Activated CD8-positive, alpha-beta T cell treated with anti-CD3 and anti-CD28 coated beads, Interleukin-2, amount 10 ng/mL, durations not matched to agents 7 days and 5 days (primary cell): ENCODE measurements around the gene ELMO3. TPM values are rescaled to one million over a fixed set of nuclear protein-coding genes. Genes with fewer than 3 reads are reported as not detected.
A peak's percentile ranks its signal among the peaks of the same experiment; 100 is the strongest.

Experiments used
- ATAC-seq: fragments of 150-1000 bp; cut with Tn5 transposase; one replicate; pipeline ENCODE4 v1.10.0; 2021; ENCODE audit warnings: moderate library complexity
- CTCF ChIA-PET: fragments of 350-600 bp; sonication (Branson Sonifier 250); formaldehyde crosslinking; loops from one replicate; lab custom pipeline; 2021; ENCODE audit warnings: antibody characterized with exemption; lab: Charles Lee
- POLR2A ChIA-PET: fragments of 350-600 bp; sonication (Branson Sonifier 250); formaldehyde crosslinking; loops from one replicate; lab custom pipeline; 2021; ENCODE audit warnings: antibody characterized with exemption; lab: Charles Lee
- DNase-seq: peaks from one replicate; pipeline ENCODE4 v3.0.0-alpha.2; 2020
- H3K27ac Mint-ChIP-seq: one replicate; pipeline ENCODE4 v1.8.0; 2021; ENCODE audit warnings: mild to moderate bottlenecking, mixed read lengths
- H3K27me3 Mint-ChIP-seq: one replicate; pipeline ENCODE4 v1.8.0; 2021; ENCODE audit warnings: low read depth, mixed read lengths
- H3K36me3 Mint-ChIP-seq: one replicate; pipeline ENCODE4 v1.8.0; 2021; ENCODE audit warnings: low read depth, mixed read lengths
- H3K4me1 Mint-ChIP-seq: one replicate; pipeline ENCODE4 v1.8.0; 2021; ENCODE audit warnings: low read depth, mixed read lengths
- H3K4me3 Mint-ChIP-seq: one replicate; pipeline ENCODE4 v1.8.0; 2021; ENCODE audit warnings: mild to moderate bottlenecking, mixed read lengths
- H3K9me3 Mint-ChIP-seq: one replicate; pipeline ENCODE4 v1.8.0; 2022; ENCODE audit warnings: mixed read lengths; ENCODE audit not compliant: insufficient read depth
- total RNA-seq, 2 experiments: library from RNA; stranded (reverse); gene quantifications; one replicate each; pipeline ENCODE4 v1.2.3, GENCODE V29; 2021

The ELMO3 gene
- total RNA-seq, 2 experiments from 2014 or later, result 7.2 to 8.0 TPM

- Mint-ChIP-seq H3K4me3 (peak overlapping the region; percentile 74), H3K27ac (peak overlapping the region; percentile 47), H3K27me3 (peaks cover 42% of the 10 kb centered on the region), H3K4me1 (peaks cover 67% of the 10 kb centered on the region), H3K36me3 (peaks cover 20% of the 10 kb centered on the region), H3K9me3 (no peaks in the 10 kb centered on the region)
- ChIA-PET CTCF (interaction anchor here (0.6 to 6.6 kb wide), 7 partner anchors 11 to 466 kb away, joined by 3 to 47 read pairs (median 6); partner anchors contain the start of genes FBXL8, MATCAP1 and TRADD), POLR2A (interaction anchor here (0.6 to 3.2 kb wide), 6 partner anchors 10 to 162 kb away, joined by 3 to 13 read pairs (median 4); partner anchors contain the start of genes FBXL8, HSF4 and TRADD)
- DNase-seq, result peak; percentile 76
- ATAC-seq, result peak; percentile 77
Measured at GRCh38 chr16:67173808-67174705, 24.9 kb upstream of the ELMO3 start.

- CTCF ChIA-PET, result interaction anchor here (1.3 to 6.6 kb wide), 6 partner anchors 8 to 197 kb away, joined by 3 to 47 read pairs (median 18); partner anchors contain the start of genes FBXL8, MATCAP1 and TRADD
- Mint-ChIP-seq H3K4me3 (no peak overlapping the region), H3K27ac (no peak overlapping the region), H3K4me1 (peaks cover 62% of the 10 kb centered on the region), H3K27me3 (peaks cover 41% of the 10 kb centered on the region), H3K9me3 (no peaks in the 10 kb centered on the region), H3K36me3 (peaks cover 22% of the 10 kb centered on the region)
- ATAC-seq (no peak), DNase-seq (no peak)
- POLR2A ChIA-PET, result interaction anchor here (2.2 to 3.2 kb wide), 2 partner anchors 11 to 15 kb away, joined by 11 to 13 read pairs; partner anchors contain the start of genes FBXL8 and TRADD
Measured at GRCh38 chr16:67174706-67175231, 24.2 kb upstream of the ELMO3 start.

- Mint-ChIP-seq H3K27me3 (peaks cover 29% of the 10 kb centered on the region), H3K4me3 (no peak overlapping the region), H3K4me1 (peaks cover 50% of the 10 kb centered on the region), H3K36me3 (peaks cover 22% of the 10 kb centered on the region), H3K27ac (no peak overlapping the region), H3K9me3 (no peaks in the 10 kb centered on the region)
- DNase-seq, result no peak
- POLR2A ChIA-PET, result interaction anchor here (1.0 to 2.2 kb wide), 4 partner anchors 12 to 69 kb away, joined by 3 to 11 read pairs (median 4); partner anchors contain the start of genes FBXL8 and TRADD
- CTCF ChIA-PET, result interaction anchor here (0.8 to 6.6 kb wide), 9 partner anchors 8 to 296 kb away, joined by 3 to 47 read pairs (median 6); partner anchors contain the start of genes FBXL8, MATCAP1, PDP2 and TRADD
- no peak for ATAC-seq
Measured at GRCh38 chr16:67176662-67177061, 22.3 kb upstream of the ELMO3 start.

GRCh38 chr16:67177743-67178699 is 20.9 kb upstream of the ELMO3 start:
- peaks cover 22% of the 10 kb centered on the region for H3K36me3 Mint-ChIP-seq
- DNase-seq, result peak; percentile 69
- no peaks in the 10 kb centered on the region for H3K9me3 Mint-ChIP-seq
- peaks cover 45% of the 10 kb centered on the region for H3K4me1 Mint-ChIP-seq
- peak; percentile 55 for ATAC-seq
- peak overlapping the region; percentile 61 for H3K4me3 Mint-ChIP-seq
- H3K27ac Mint-ChIP-seq, result no peak overlapping the region
- H3K27me3 Mint-ChIP-seq, result peaks cover 21% of the 10 kb centered on the region
- ChIA-PET CTCF (interaction anchor here (0.8 to 6.6 kb wide), 6 partner anchors 9 to 297 kb away, joined by 3 to 47 read pairs (median 5); partner anchors contain the start of genes FBXL8, PDP2 and TRADD), POLR2A (interaction anchor here (0.6 kb wide), 1 partner anchor 70 kb away, joined by 3 read pairs; no protein-coding TSS in a partner anchor)

- Mint-ChIP-seq H3K36me3 (peaks cover 20% of the 10 kb centered on the region), H3K4me1 (peaks cover 31% of the 10 kb centered on the region), H3K9me3 (no peaks in the 10 kb centered on the region), H3K27me3 (peaks cover 11% of the 10 kb centered on the region), H3K4me3 (no peak overlapping the region), H3K27ac (no peak overlapping the region)
- ChIA-PET POLR2A (no interaction called here), CTCF (interaction anchor here (0.7 to 1.5 kb wide), 5 partner anchors 10 to 162 kb away, joined by 3 to 11 read pairs (median 5); partner anchors contain the start of genes FBXL8 and TRADD)
- no peak for ATAC-seq
- DNase-seq, result peak; percentile 48
Measured at GRCh38 chr16:67179421-67180080, 19.4 kb upstream of the ELMO3 start.

- Mint-ChIP-seq H3K4me3 (no peak overlapping the region), H3K4me1 (peaks cover 34% of the 10 kb centered on the region), H3K27me3 (peaks cover 14% of the 10 kb centered on the region), H3K9me3 (no peaks in the 10 kb centered on the region), H3K27ac (no peak overlapping the region), H3K36me3 (peaks cover 20% of the 10 kb centered on the region)
- POLR2A ChIA-PET, result no interaction called here
- DNase-seq, result no peak
- no peak for ATAC-seq
- CTCF ChIA-PET, result interaction anchor here (1.0 to 1.5 kb wide), 4 partner anchors 11 to 162 kb away, joined by 5 to 11 read pairs (median 6); partner anchors contain the start of genes FBXL8 and TRADD
Measured at GRCh38 chr16:67180166-67180565, 18.8 kb upstream of the ELMO3 start.

GRCh38 chr16:67181346-67181745 is 17.6 kb upstream of the ELMO3 start:
- H3K4me1 Mint-ChIP-seq, result peaks cover 37% of the 10 kb centered on the region

GRCh38 chr16:67182288-67182687 is 16.6 kb upstream of the ELMO3 start:
- Mint-ChIP-seq H3K4me3 (no peak overlapping the region), H3K36me3 (peaks cover 10% of the 10 kb centered on the region), H3K27me3 (peaks cover 18% of the 10 kb centered on the region), H3K4me1 (peaks cover 33% of the 10 kb centered on the region), H3K27ac (no peak overlapping the region), H3K9me3 (no peaks in the 10 kb centered on the region)
- DNase-seq (no peak), ATAC-seq (no peak)
- CTCF ChIA-PET, result interaction anchor here (0.8 to 5.8 kb wide), 12 partner anchors 7 to 431 kb away, joined by 3 to 42 read pairs (median 4); partner anchors contain the start of genes DYNC1LI2 and NOL3
- POLR2A ChIA-PET, result no interaction called here

More at GRCh38 chr16:67181346-67181745, 17.6 kb upstream of the ELMO3 start:
- Mint-ChIP-seq H3K36me3 (peaks cover 15% of the 10 kb centered on the region), H3K27ac (no peak overlapping the region), H3K27me3 (peaks cover 21% of the 10 kb centered on the region), H3K9me3 (no peaks in the 10 kb centered on the region), H3K4me3 (no peak overlapping the region)
- ATAC-seq (no peak), DNase-seq (no peak)
- POLR2A ChIA-PET, result no interaction called here
- CTCF ChIA-PET, result interaction anchor here (0.9 kb wide), 2 partner anchors 12 to 164 kb away, joined by 3 read pairs; no protein-coding TSS in a partner anchor

GRCh38 chr16:67183284-67183626 is 15.7 kb upstream of the ELMO3 start:
- H3K4me3 Mint-ChIP-seq, result no peak overlapping the region

More at GRCh38 chr16:67183284-67183626, 15.7 kb upstream of the ELMO3 start:
- Mint-ChIP-seq H3K36me3 (peaks cover 5% of the 10 kb centered on the region), H3K27me3 (peaks cover 13% of the 10 kb centered on the region), H3K9me3 (no peaks in the 10 kb centered on the region), H3K27ac (no peak overlapping the region), H3K4me1 (peaks cover 23% of the 10 kb centered on the region)
- POLR2A ChIA-PET, result interaction anchor here (1.0 kb wide), 1 partner anchor 64 kb away, joined by 3 read pairs; the partner anchor contains the start of gene FHOD1
- CTCF ChIA-PET, result interaction anchor here (0.8 to 5.8 kb wide), 11 partner anchors 8 to 432 kb away, joined by 3 to 42 read pairs (median 4); partner anchors contain the start of genes DYNC1LI2 and NOL3
- ATAC-seq (no peak), DNase-seq (no peak)
